Mesodermal cell (in vitro differentiated cells): ENCODE data around the gene SIK3.

Experiments
- H3K27ac ChIP-seq: 2 replicates; pipeline ENCODE4 v1.7.0; 2013; ENCODE audit warnings: mild to moderate bottlenecking, low read depth, low read length, moderate library complexity; ENCODE audit not compliant: severe bottlenecking
- H3K36me3 ChIP-seq: 2 replicates; pipeline ENCODE4 v1.7.1; 2013; ENCODE audit warnings: mild to moderate bottlenecking, low read length, moderate library complexity; ENCODE audit not compliant: control insufficient read depth, insufficient read depth
- H3K4me1 ChIP-seq: one replicate; pipeline ENCODE4 v1.7.1; 2013; ENCODE audit warnings: mild to moderate bottlenecking, low read length; ENCODE audit not compliant: insufficient read depth, control insufficient read depth, poor library complexity, severe bottlenecking
- H3K4me3 ChIP-seq: 2 replicates; pipeline ENCODE4 v1.7.0; 2013; ENCODE audit warnings: low read length, control low read depth, mild to moderate bottlenecking; ENCODE audit not compliant: insufficient read depth, poor library complexity, severe bottlenecking; ENCODE audit errors: extremely low read depth
- H3K9me3 ChIP-seq: 2 replicates; pipeline ENCODE4 v1.7.1; 2013; ENCODE audit warnings: mild to moderate bottlenecking, low read length, moderate library complexity; ENCODE audit not compliant: control insufficient read depth
- WGBS, 2 experiments: methylation state at CpG; one replicate each; pipeline ENCODE4 v1.1.5; 2013; ENCODE audit warnings: missing lambda C conversion rate in 2 of 2; ENCODE audit not compliant: insufficient coverage in 2 of 2; 5-methylcytosine and 5-hydroxymethylcytosine counted together

SIK3 gene

GRCh38 chr11:117002639-117003299 is 95.5 kb downstream of the SIK3 start:
- Histone ChIP-seq H3K9me3 (no peaks in the 10 kb centered on the region), H3K4me1 (no peaks in the 10 kb centered on the region), H3K4me3 (no peak overlapping the region), H3K27ac (no peak overlapping the region), H3K36me3 (no peaks in the 10 kb centered on the region)
- 96 to 98% methylated on average over 5 to 6 of the region's 6 CpGs for WGBS, 2 experiments

- Histone ChIP-seq H3K27ac (no peak overlapping the region), H3K4me3 (no peak overlapping the region), H3K4me1 (no peaks in the 10 kb centered on the region), H3K36me3 (no peaks in the 10 kb centered on the region), H3K9me3 (no peaks in the 10 kb centered on the region)
- WGBS, 2 experiments = no CpG with 5 or more reads among the region's 1 CpG
Observed at GRCh38 chr11:117000014-117000737, 98.1 kb downstream of the SIK3 start.

GRCh38 chr11:116997071-116997470 is 101.2 kb downstream of the SIK3 start:
- Histone ChIP-seq H3K4me1 (peaks cover 13% of the 10 kb centered on the region), H3K36me3 (no peaks in the 10 kb centered on the region), H3K27ac (no peak overlapping the region), H3K9me3 (no peaks in the 10 kb centered on the region), H3K4me3 (no peak overlapping the region)
- WGBS, 2 experiments = 83 to 100% methylated on average over 1 of the region's 2 CpGs

- H3K4me1 ChIP-seq = peaks cover 23% of the 10 kb centered on the region
- 80% methylated on average over 1 of the region's 3 CpGs for WGBS, 2 experiments
- H3K27ac ChIP-seq = peak overlapping the region; percentile 74
- no peak overlapping the region for H3K4me3 ChIP-seq
- no peaks in the 10 kb centered on the region for H3K36me3 ChIP-seq
- no peaks in the 10 kb centered on the region for H3K9me3 ChIP-seq
Observed at GRCh38 chr11:116994195-116994594, 104.0 kb downstream of the SIK3 start.

GRCh38 chr11:116993599-116993998 is 104.6 kb downstream of the SIK3 start:
- peak overlapping the region; percentile 74 for H3K27ac ChIP-seq
- no peak overlapping the region for H3K4me3 ChIP-seq

GRCh38 chr11:116991491-116991890 is 106.7 kb downstream of the SIK3 start:
- WGBS, 2 experiments = 100% methylated on average over 1 of the region's 1 CpG; no CpG with 5 or more reads in 1 of the 2 experiments
- H3K4me1 ChIP-seq = peaks cover 27% of the 10 kb centered on the region
- no peak overlapping the region for H3K27ac ChIP-seq

More at GRCh38 chr11:116993599-116993998, 104.6 kb downstream of the SIK3 start:
- H3K4me1 ChIP-seq = peaks cover 23% of the 10 kb centered on the region
- 65 to 79% methylated on average over 2 to 3 of the region's 6 CpGs for WGBS, 2 experiments
- no peaks in the 10 kb centered on the region for H3K9me3 ChIP-seq
- no peaks in the 10 kb centered on the region for H3K36me3 ChIP-seq

GRCh38 chr11:116990811-116991210 is 107.4 kb downstream of the SIK3 start:
- Histone ChIP-seq H3K4me3 (no peak overlapping the region), H3K9me3 (no peaks in the 10 kb centered on the region), H3K27ac (no peak overlapping the region), H3K4me1 (peaks cover 31% of the 10 kb centered on the region), H3K36me3 (no peaks in the 10 kb centered on the region)
- WGBS, 2 experiments = no CpG with 5 or more reads among the region's 1 CpG

More at GRCh38 chr11:116991491-116991890, 106.7 kb downstream of the SIK3 start:
- Histone ChIP-seq H3K4me3 (no peak overlapping the region), H3K9me3 (no peaks in the 10 kb centered on the region), H3K36me3 (no peaks in the 10 kb centered on the region)

GRCh38 chr11:116990061-116990473 is 108.2 kb downstream of the SIK3 start:
- 84 to 89% methylated on average over 2 to 3 of the region's 4 CpGs for WGBS, 2 experiments
- Histone ChIP-seq H3K4me3 (no peak overlapping the region), H3K36me3 (no peaks in the 10 kb centered on the region), H3K9me3 (no peaks in the 10 kb centered on the region), H3K27ac (no peak overlapping the region), H3K4me1 (peaks cover 31% of the 10 kb centered on the region)

GRCh38 chr11:116989184-116989583 is 109.0 kb downstream of the SIK3 start:
- Histone ChIP-seq H3K9me3 (no peaks in the 10 kb centered on the region), H3K4me3 (no peak overlapping the region), H3K4me1 (peaks cover 29% of the 10 kb centered on the region), H3K27ac (no peak overlapping the region), H3K36me3 (no peaks in the 10 kb centered on the region)
- WGBS, 2 experiments = 93 to 100% methylated on average over 2 to 3 of the region's 4 CpGs

GRCh38 chr11:116986521-116987105 is 111.6 kb downstream of the SIK3 start:
- Histone ChIP-seq H3K36me3 (no peaks in the 10 kb centered on the region), H3K27ac (no peak overlapping the region), H3K9me3 (no peaks in the 10 kb centered on the region), H3K4me3 (no peak overlapping the region), H3K4me1 (peaks cover 18% of the 10 kb centered on the region)
- 64 to 67% methylated on average over 1 of the region's 2 CpGs for WGBS, 2 experiments
